GM23338 (cell line): ENCODE data around the gene SH3RF2.

Experiments
- CREB1 ChIP-seq: fragments of 250-450 bp; sonication (Bioruptor Pico); IDR thresholded peaks from 2 replicates; pipeline ENCODE4 v1.5.0; 2020; ENCODE audit warnings: low read depth, mild to moderate bottlenecking, moderate library complexity
- CTCF ChIP-seq, 2 experiments: fragments of 200-600 bp in 1 of 2; sonication (generic) in 1 of 2; conservative IDR thresholded peaks; 2 replicates each; pipeline versions ENCODE4 v1.5.1 to v1.6.1; 2016 to 2017; ENCODE audit warnings: antibody characterized with exemption in 2 of 2, low read depth in 2 of 2, mild to moderate bottlenecking in 2 of 2, moderate library complexity in 1 of 2

- TF ChIP-seq CREB1 (CRISPR knock-in tag): no peak
- TF ChIP-seq CTCF (conservative IDR thresholded peaks at IDR 0.05; ENCODE audit: low read depth in 2 of 2): no peak
Measured at GRCh38 chr5:146111409-146111808, 175.0 kb downstream of the SH3RF2 start.
